HepG2 (cell line): Measurements from ENCODE around the gene KRTAP10-4. TPM values are rescaled to one million over a fixed set of nuclear protein-coding genes. Genes with fewer than 3 reads are reported as not detected.

ENCODE experiments used
- ATAC-seq: fragments of 200-7000 bp; cut with Tn5 transposase; 3 replicates; pipeline ENCODE4 v1.9.1; 2020; ENCODE audit warnings: mild to moderate bottlenecking, moderate library complexity
- BruUV-seq: library from RNA; stranded (reverse); fragments of 400-500 nt; replicated peaks from 2 replicates; lab custom pipeline; 2021; lab: Mats Ljungman, UMichigan
- CTCF ChIA-PET: fragments of 300-600 bp; formaldehyde crosslinking; extraction: SDS; loops from one replicate; lab custom pipeline; 2021; ENCODE audit warnings: low total read pairs, inconsistent platforms, low intra/inter-chr PET ratio; lab: Yijun Ruan, JAX
- POLR2A ChIA-PET: fragments of 350-600 bp; sonication (Branson Sonifier 250); formaldehyde crosslinking; loops from one replicate; lab custom pipeline; 2020; ENCODE audit warnings: antibody characterized with exemption, inconsistent platforms; lab: Yijun Ruan, JAX
- DNase-seq: peaks from one replicate; pipeline ENCODE4 v3.0.0-alpha.2; 2015; ENCODE audit warnings: low spot score
- FAIRE-seq: peaks from 3 replicates; lab custom pipeline; 2011; peaks lifted over from hg19 to GRCh38; lab: Jason Lieb, UNC
- H2AFZ ChIP-seq: one replicate; pipeline ENCODE4 v1.6.1; 2011; ENCODE audit warnings: low read length, inconsistent platforms
- H3K27ac ChIP-seq: fragments of 300-600 bp; 3 replicates; pipeline ENCODE4 v1.8.0; 2011; ENCODE audit warnings: mixed run types, mild to moderate bottlenecking, mixed read lengths, low read length, inconsistent platforms; ENCODE audit not compliant: insufficient read depth; ENCODE audit errors: extremely low read length
- H3K27me3 ChIP-seq, 2 experiments: fragments of 200-600 bp in 1 of 2; 2 replicates in 1 of 2; 3 replicates in 1 of 2; pipeline versions ENCODE4 v1.6.0 to v1.8.0; 2011; ENCODE audit warnings: low read length in 2 of 2, mild to moderate bottlenecking in 2 of 2, moderate library complexity in 2 of 2, inconsistent platforms in 1 of 2; ENCODE audit not compliant: insufficient read depth in 2 of 2, control insufficient read depth in 1 of 2
- H3K36me3 ChIP-seq, 2 experiments: fragments of 200-600 bp in 1 of 2; replicated peaks in 1 of 2; 2 replicates in 1 of 2; 3 replicates in 1 of 2; pipeline versions ENCODE4 v1.5.1 to v1.8.0; 2011; ENCODE audit warnings: low read length in 2 of 2, inconsistent platforms in 1 of 2; ENCODE audit not compliant: insufficient read depth in 2 of 2, control insufficient read depth in 1 of 2
- H3K4me1 ChIP-seq: 2 replicates; pipeline ENCODE4 v1.5.1; 2012; ENCODE audit warnings: low read length, inconsistent platforms; ENCODE audit not compliant: insufficient read depth
- H3K4me2 ChIP-seq: 2 replicates; pipeline ENCODE4 v1.6.0; 2011; ENCODE audit warnings: low read depth, low read length, inconsistent platforms
- H3K4me3 ChIP-seq, 3 experiments: fragments of 200-600 bp in 1 of 3; sonication (generic), shearing (Covaris generic) in 1 of 3; replicated peaks in 1 of 3; 2 replicates each; pipeline ENCODE4 v1.5.1; 2011 to 2016; ENCODE audit warnings: low read length in 3 of 3, inconsistent platforms in 2 of 3, low read depth in 2 of 3, mild to moderate bottlenecking in 2 of 3, control low read depth in 1 of 3, mixed read lengths in 1 of 3; ENCODE audit not compliant: insufficient read depth in 1 of 3
- H3K79me2 ChIP-seq: one replicate; pipeline ENCODE4 v1.6.1; 2011; ENCODE audit warnings: low read length, inconsistent platforms; ENCODE audit not compliant: insufficient read depth
- H3K9ac ChIP-seq: 2 replicates; pipeline ENCODE4 v1.6.0; 2011; ENCODE audit warnings: mild to moderate bottlenecking, low read depth, low read length, inconsistent platforms; ENCODE audit not compliant: insufficient read depth
- H3K9me3 ChIP-seq: 2 replicates; pipeline ENCODE4 v1.5.1; 2012; ENCODE audit warnings: mild to moderate bottlenecking, low read length
- H4K20me1 ChIP-seq: 2 replicates; pipeline ENCODE4 v1.6.0; 2011; ENCODE audit warnings: inconsistent platforms, mild to moderate bottlenecking, low read length, moderate library complexity; ENCODE audit not compliant: insufficient read depth
- MNT ChIP-seq: fragments of 450-650 bp; IDR thresholded peaks from 2 replicates; pipeline ENCODE4 v1.6.1; 2016
- NKX3-1 ChIP-seq: sonication (generic); formaldehyde crosslinking; IDR thresholded peaks from 2 replicates; pipeline ENCODE4 v1.5.0; 2020; ENCODE audit warnings: missing genetic modification reagents
- RAD21 ChIP-seq: fragments of 450-650 bp; formaldehyde crosslinking; IDR thresholded peaks from 2 replicates; pipeline ENCODE4 v1.5.0; 2020; ENCODE audit warnings: mild to moderate bottlenecking
- ZNF317 ChIP-seq: sonication (generic); formaldehyde crosslinking; IDR thresholded peaks from 2 replicates; pipeline ENCODE4 v1.5.0; 2020; ENCODE audit warnings: mild to moderate bottlenecking, missing genetic modification reagents
- WGBS: methylation state at CpG from one replicate; pipeline ENCODE4 v1.1.6; 2017; ENCODE audit warnings: low lambda C conversion rate; 5-methylcytosine and 5-hydroxymethylcytosine counted together
- in situ Hi-C: cut with HindIII; loops from 2 replicates; pipeline ENCODE4 v1.10.0; 2017; ENCODE audit warnings: low pct_unique_long_range_greater_than_20kb; ENCODE audit not compliant: extremely low pct_ligation_motif_present
- intact Hi-C: fragments of 100-400 bp; cut with micrococcal nuclease; formaldehyde crosslinking; loops from one replicate; pipeline ENCODE4 v1.10.0; 2022; ENCODE audit not compliant: unreplicated experiment
- polyA plus RNA-seq, 8 experiments: library from polyadenylated mRNA; depleted of rRNA in 3 of 8; stranded (reverse) in 7 of 8; unstranded in 1 of 8; fragments of >200 nt; fragmentation: Illumina TruSeq in 4 of 8; extraction: Trizol in 4 of 8; gene quantifications; 2 replicates each; pipeline versions ENCODE4 v1.2.1 to v1.2.3, GENCODE V29; 2011 to 2016; ENCODE audit warnings: low read depth in 4 of 8, missing spikeins in 1 of 8, mixed read lengths in 1 of 8; ENCODE audit not compliant: insufficient read depth in 1 of 8
- total RNA-seq, 5 experiments: library from RNA; depleted of rRNA; stranded (reverse); fragments of >200 nt; fragmentation: Illumina TruSeq; extraction: Trizol; gene quantifications; 2 replicates each; pipeline ENCODE4 v1.2.3, GENCODE V29; 2016; ENCODE audit warnings: low read depth in 1 of 5

Gene KRTAP10-4
- total and polyA plus RNA-seq, 2 of the 13 experiments (the other 11 are each of a cell fraction or from before 2014, with no cell fraction given) = not detected

GRCh38 chr21:44540741-44541288 lies 32.7 kb upstream of the KRTAP10-4 start:
- Histone ChIP-seq H3K79me2 (no peaks in the 10 kb centered on the region), H3K9ac (no peak overlapping the region), H4K20me1 (no peaks in the 10 kb centered on the region), H2AFZ (no peak overlapping the region), H3K27me3 (no peaks in the 10 kb centered on the region; a peak in 2 of 5 replicates), H3K27ac (no peak overlapping the region), H3K4me3 (no peak overlapping the region), H3K36me3 (no peaks in the 10 kb centered on the region), H3K9me3 (peaks cover 17% of the 10 kb centered on the region; the same call in 1 of the 2 replicates), H3K4me2 (no peak overlapping the region), H3K4me1 (no peaks in the 10 kb centered on the region)
- intact Hi-C loops (no loop called here), in situ Hi-C loops (no loop called here)
- CTCF ChIA-PET = no interaction called here
- no peak for TF ChIP-seq NKX3-1 (CRISPR knock-in tag)
- no peak for TF ChIP-seq RAD21 (CRISPR knock-in tag)
- no peak for ATAC-seq
- BruUV-seq = no TSS peak
- WGBS = 35% methylated on average over 11 of the region's 11 CpGs
- no peak for DNase-seq
- POLR2A ChIA-PET = no interaction called here
- FAIRE-seq = no peak

- H4K20me1 ChIP-seq = no peaks in the 10 kb centered on the region
- H3K4me1 ChIP-seq = no peaks in the 10 kb centered on the region
- intact Hi-C loops (no loop called here), in situ Hi-C loops (no loop called here)
- no peaks in the 10 kb centered on the region; a peak in 2 of 5 replicates for H3K27me3 ChIP-seq
- WGBS = 3% methylated on average over 1 of the region's 1 CpG
- DNase-seq (no peak), ATAC-seq (no peak), FAIRE-seq (no peak)
- H2AFZ ChIP-seq = no peak overlapping the region
- H3K4me2 ChIP-seq = no peak overlapping the region
- BruUV-seq = no TSS peak
- ChIA-PET CTCF (no interaction called here), POLR2A (no interaction called here)
- no peak overlapping the region for H3K9ac ChIP-seq
- H3K27ac ChIP-seq = no peak overlapping the region
- peaks cover 17% of the 10 kb centered on the region; the same call in 1 of the 2 replicates for H3K9me3 ChIP-seq
- TF ChIP-seq MNT (no peak), ZNF317 (CRISPR knock-in tag) (peak; percentile 98)
- H3K79me2 ChIP-seq = no peaks in the 10 kb centered on the region
- H3K4me3 ChIP-seq = no peak overlapping the region
- H3K36me3 ChIP-seq = no peaks in the 10 kb centered on the region
Measured at GRCh38 chr21:44542716-44543115, 30.8 kb upstream of the KRTAP10-4 start.
